ENCODE data around the gene DPYSL4. TPM values are rescaled to one million over a fixed set of nuclear protein-coding genes. Genes with fewer than 3 reads are reported as not detected.

Gene DPYSL4
- total RNA-seq, 1 experiment from 2014 or later: 26.3 TPM

- H3K9me3 Mint-ChIP-seq: no peaks in the 10 kb centered on the region
- DNase-seq: no peak
- no peaks in the 10 kb centered on the region for H3K23me2 ChIP-seq (ENCODE audit: insufficient read length, low read depth, low read length, poor library complexity, severe bottlenecking)
Observed at GRCh38 chr10:132225849-132226205, 39.1 kb downstream of the DPYSL4 start.

More at GRCh38 chr10:132225849-132226205, 39.1 kb downstream of the DPYSL4 start:
- peaks cover 4 to 6% (median 5%) of the 10 kb centered on the region in 3 experiments; a peak in 4 of 7 replicates for H3K36me3 Mint-ChIP-seq (ENCODE audit: insufficient read depth in 1 of 3, low read depth in 3 of 3)
- no peak overlapping the region for H3T11ph ChIP-seq (ENCODE audit: low read length)
- H2BK15ac ChIP-seq (ENCODE audit: low read depth, low read length): no peak overlapping the region
- no peak overlapping the region for H3K4me3 Mint-ChIP-seq
- no peak overlapping the region for H2BK120ac ChIP-seq (ENCODE audit: low read depth, low read length, poor library complexity, severe bottlenecking)
- no peak overlapping the region for H2AK5ac ChIP-seq (ENCODE audit: insufficient read length, low read length)
- H3K18ac ChIP-seq (ENCODE audit: insufficient read length, low read depth, low read length): no peak overlapping the region
- H3K27ac ChIP-seq (ENCODE audit: insufficient read length, low read depth, low read length): no peak overlapping the region
- no peak overlapping the region for H4K91ac ChIP-seq (ENCODE audit: insufficient read length, low read depth, low read length)
- no peak overlapping the region for H4K8ac ChIP-seq (replicated peaks; ENCODE audit: insufficient read length, low read depth, low read length)
- no peak overlapping the region for H3K4ac ChIP-seq (ENCODE audit: low read depth, low read length)
- no peaks in the 10 kb centered on the region for H3K27me3 ChIP-seq (ENCODE audit: insufficient read depth, low read length)
- H2BK5ac ChIP-seq (ENCODE audit: insufficient read length, low read length): no peak overlapping the region
- H3K79me2 ChIP-seq (ENCODE audit: insufficient read depth, low read length): no peaks in the 10 kb centered on the region
- no peak for TF ChIP-seq CTCF (conservative IDR thresholded peaks at IDR 0.05)
- peaks cover 6 to 8% of the 10 kb centered on the region in 2 experiments for H3K4me1 Mint-ChIP-seq
- no peak overlapping the region for H2AFZ ChIP-seq (ENCODE audit: low read length)
- no peak overlapping the region for H3K4me2 ChIP-seq (ENCODE audit: insufficient read depth, insufficient read length, low read length)
- no peaks in the 10 kb centered on the region for H3K27me3 Mint-ChIP-seq (ENCODE audit: low read depth)
- no peak overlapping the region for H3K9ac ChIP-seq (ENCODE audit: extremely low read depth, insufficient read length, low read length)
- no peak overlapping the region for H3K14ac ChIP-seq (ENCODE audit: insufficient read depth, low read length)
- no peak overlapping the region for H3K23ac ChIP-seq (ENCODE audit: insufficient read length, low read depth, low read length)
- no peaks in the 10 kb centered on the region for H3K79me1 ChIP-seq (ENCODE audit: insufficient read depth, low read depth, low read length, poor library complexity, severe bottlenecking)
- H4K5ac ChIP-seq (ENCODE audit: insufficient read length, low read depth, low read length): no peak overlapping the region
- H2BK12ac ChIP-seq (ENCODE audit: insufficient read length, low read depth, low read length): no peak overlapping the region
- no peaks in the 10 kb centered on the region for H3K4me1 ChIP-seq (ENCODE audit: insufficient read depth, low read length)
- H3K9me3 ChIP-seq (ENCODE audit: control insufficient read depth, low read depth, low read length): no peaks in the 10 kb centered on the region
- H3K27ac Mint-ChIP-seq: no peak overlapping the region
- WGBS (ENCODE audit: extremely low coverage, insufficient read length, low lambda C conversion rate): no CpG with 5 or more reads among the region's 8 CpGs
- no peak overlapping the region for H2BK20ac ChIP-seq (ENCODE audit: low read depth, low read length, poor library complexity, severe bottlenecking)
- H3K56ac ChIP-seq (ENCODE audit: insufficient read length, low read depth, low read length): no peak overlapping the region
- H4K20me1 ChIP-seq (ENCODE audit: control insufficient read depth, insufficient read depth, insufficient read length): no peaks in the 10 kb centered on the region

Measured in H9 (cell line).